Measurements from ENCODE around the gene NUDCD3.

DNA sequence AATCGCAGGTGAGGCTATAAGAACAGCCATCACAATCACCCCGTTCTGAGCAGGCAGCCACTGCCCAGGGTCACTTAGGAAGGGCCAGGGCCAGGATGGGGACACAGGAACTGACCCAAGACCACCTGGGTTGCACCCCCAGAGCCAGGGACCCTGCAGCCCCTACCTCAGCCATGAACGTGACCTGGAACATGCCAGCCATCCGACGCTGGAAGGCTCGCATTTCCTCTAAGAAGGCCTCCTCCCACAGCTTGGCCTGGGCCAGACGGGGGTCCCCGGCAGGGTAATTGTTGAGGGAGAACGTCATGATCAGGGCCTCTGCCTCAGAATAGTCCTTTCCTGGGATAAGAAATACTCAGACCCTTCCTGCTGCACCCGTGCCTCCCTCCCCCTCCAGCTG, 45.6 kb upstream of the NUDCD3 start:
- TF ChIP-seq ZNF384 (IDR thresholded peaks at IDR 0.05) (no peak), SUZ12 (IDR thresholded peaks at IDR 0.05) (no peak), TARDBP (IDR thresholded peaks at IDR 0.05) (no peak)

Measured in HEK293T (cell line).